ENCODE results near the gene METTL26. TPM values are rescaled to one million over a fixed set of nuclear protein-coding genes. Genes with fewer than 3 reads are reported as not detected.

The METTL26 gene
- polyA plus RNA-seq, 3 donors = 57.1 to 80.9 (median 70.4) TPM

GRCh38 chr16:658679-659571, 22.8 kb upstream of the METTL26 start:
- Mint-ChIP-seq H3K4me1 (peaks cover 10% of the 10 kb centered on the region), H3K36me3 (peaks cover 0 to 10% of the 10 kb centered on the region in 2 donors), H3K9me3 (no peaks in the 10 kb centered on the region), H3K27me3 (ENCODE audit: low read depth in 3 of 3) (peaks cover 0 to 3% (median 0%) of the 10 kb centered on the region in 3 donors), H3K27ac (no peak overlapping the region), H3K4me3 (no peak overlapping the region)
- Histone ChIP-seq H3K4me2 (replicated peaks; ENCODE audit: extremely low read depth, low read length, poor library complexity, severe bottlenecking) (no peak overlapping the region), H3K4me3 (replicated peaks in 1 of 3; ENCODE audit: low read depth in 2 of 3, low read length in 3 of 3) (no peak overlapping the region), H3K9me3 (replicated peaks in 1 of 2; ENCODE audit: control insufficient read depth in 1 of 2, insufficient read depth in 1 of 2, low read length in 2 of 2) (no peaks in the 10 kb centered on the region), H2AFZ (ENCODE audit: insufficient read depth, low read depth, low read length, poor library complexity, severe bottlenecking) (no peak overlapping the region), H3K27ac (ENCODE audit: low read depth in 1 of 2, low read length in 2 of 2) (no peak overlapping the region), H3K9ac (ENCODE audit: insufficient read depth, low read length, poor library complexity, severe bottlenecking) (no peak overlapping the region), H3K4me1 (ENCODE audit: control insufficient read depth in 1 of 2, insufficient read depth in 2 of 2, low read length in 2 of 2) (peaks cover 11 to 16% of the 10 kb centered on the region in 2 donors), H3K79me2 (ENCODE audit: insufficient read depth, low read length) (no peaks in the 10 kb centered on the region), H4K20me1 (ENCODE audit: insufficient read depth, low read length) (no peaks in the 10 kb centered on the region), H3K36me3 (replicated peaks in 1 of 2; ENCODE audit: control insufficient read depth in 1 of 2, insufficient read depth in 2 of 2, low read length in 2 of 2) (no peaks in the 10 kb centered on the region), H3K27me3 (ENCODE audit: control insufficient read depth in 2 of 2, insufficient read depth in 2 of 2, low read length in 2 of 2) (no peaks in the 10 kb centered on the region)
- no peak for DNase-seq
- intact Hi-C loops (cut with micrococcal nuclease) = no loop called here
- no peak for TF ChIP-seq CTCF (IDR thresholded peaks at IDR 0.05)
- WGBS (ENCODE audit: insufficient coverage) = 96% methylated on average over 31 of the region's 35 CpGs

GRCh38 chr16:657487-657886, 21.4 kb upstream of the METTL26 start:
- Histone ChIP-seq H3K4me3 (replicated peaks in 1 of 3; ENCODE audit: low read depth in 2 of 3, low read length in 3 of 3) (no peak overlapping the region), H3K4me2 (replicated peaks; ENCODE audit: extremely low read depth, low read length, poor library complexity, severe bottlenecking) (no peak overlapping the region), H3K27me3 (ENCODE audit: control insufficient read depth in 2 of 2, insufficient read depth in 2 of 2, low read length in 2 of 2) (no peaks in the 10 kb centered on the region), H3K27ac (ENCODE audit: low read depth in 1 of 2, low read length in 2 of 2) (no peak overlapping the region), H2AFZ (ENCODE audit: insufficient read depth, low read depth, low read length, poor library complexity, severe bottlenecking) (no peak overlapping the region), H3K36me3 (replicated peaks in 1 of 2; ENCODE audit: control insufficient read depth in 1 of 2, insufficient read depth in 2 of 2, low read length in 2 of 2) (no peaks in the 10 kb centered on the region), H3K9me3 (replicated peaks in 1 of 2; ENCODE audit: control insufficient read depth in 1 of 2, insufficient read depth in 1 of 2, low read length in 2 of 2) (no peaks in the 10 kb centered on the region), H3K9ac (ENCODE audit: insufficient read depth, low read length, poor library complexity, severe bottlenecking) (no peak overlapping the region), H4K20me1 (ENCODE audit: insufficient read depth, low read length) (no peaks in the 10 kb centered on the region), H3K4me1 (ENCODE audit: control insufficient read depth in 1 of 2, insufficient read depth in 2 of 2, low read length in 2 of 2) (peaks cover 11 to 16% of the 10 kb centered on the region in 2 donors), H3K79me2 (ENCODE audit: insufficient read depth, low read length) (no peaks in the 10 kb centered on the region)
- intact Hi-C loops (cut with micrococcal nuclease) = no loop called here
- Mint-ChIP-seq H3K27ac (no peak overlapping the region), H3K4me1 (peaks cover 10% of the 10 kb centered on the region), H3K4me3 (no peak overlapping the region), H3K27me3 (ENCODE audit: low read depth in 3 of 3) (peaks cover 0 to 3% (median 0%) of the 10 kb centered on the region in 3 donors), H3K9me3 (no peaks in the 10 kb centered on the region), H3K36me3 (peaks cover 0 to 9% of the 10 kb centered on the region in 2 donors)
- no peak for DNase-seq
- no peak for TF ChIP-seq CTCF (IDR thresholded peaks at IDR 0.05)
- 98% methylated on average over 22 of the region's 22 CpGs for WGBS (ENCODE audit: insufficient coverage)

Measured in CD14-positive monocyte (primary cell).